SKM-1 treated with dmso at 0.1 percent for 144 hours (cell line): ENCODE measurements around the gene KANK4.

Source experiments
- DNase-seq: peaks from one replicate; lab custom pipeline; 2025; ENCODE audit not compliant: unreplicated experiment; lab: John Stamatoyannopoulos, UW

KANK4 gene

DNA sequence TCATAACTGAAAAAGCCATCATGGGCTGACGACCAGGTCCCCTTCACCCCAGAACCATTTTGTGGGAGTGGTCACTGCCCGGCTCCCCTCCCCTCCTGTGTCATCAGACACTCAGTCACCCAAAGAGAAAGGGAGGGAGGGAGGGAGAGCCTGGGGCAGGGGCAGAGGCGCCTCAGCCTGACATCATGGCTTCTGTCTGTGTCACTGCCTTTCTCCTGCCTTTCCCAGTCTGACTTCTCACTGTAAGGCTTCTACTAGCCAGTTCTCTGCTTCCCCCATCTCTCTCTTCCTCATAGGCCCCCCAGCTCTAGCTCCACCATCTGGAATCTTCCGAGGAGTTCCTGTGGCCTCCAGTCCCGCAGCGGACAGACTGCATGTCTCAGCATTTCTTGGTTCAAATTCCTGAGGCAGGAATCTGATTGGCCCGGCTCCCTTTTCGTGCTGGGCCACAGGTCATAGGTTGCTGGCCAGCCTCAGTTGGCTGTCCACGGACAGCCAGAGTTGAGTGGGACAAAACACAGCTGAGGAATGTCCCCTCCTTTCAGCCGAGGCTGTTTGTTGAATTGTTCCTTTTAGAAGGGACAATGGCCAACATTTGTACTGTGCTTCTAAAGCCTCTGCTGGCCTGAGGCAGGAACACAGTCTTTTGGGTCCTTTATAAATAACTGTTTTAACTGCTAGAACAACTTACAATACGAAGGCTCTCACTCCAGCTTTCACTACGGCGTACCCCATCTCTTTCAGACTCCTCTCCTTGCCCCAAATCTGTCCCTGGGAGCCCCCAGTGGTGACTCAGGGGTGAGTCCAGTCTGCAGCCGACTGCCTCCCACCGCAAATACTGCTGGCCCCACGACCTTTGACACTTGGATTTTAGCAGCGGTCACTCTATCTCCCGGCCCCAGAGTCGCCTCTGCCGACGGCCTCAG lies 18.7 kb upstream of the KANK4 start:
- DNase-seq: no peak

DNA sequence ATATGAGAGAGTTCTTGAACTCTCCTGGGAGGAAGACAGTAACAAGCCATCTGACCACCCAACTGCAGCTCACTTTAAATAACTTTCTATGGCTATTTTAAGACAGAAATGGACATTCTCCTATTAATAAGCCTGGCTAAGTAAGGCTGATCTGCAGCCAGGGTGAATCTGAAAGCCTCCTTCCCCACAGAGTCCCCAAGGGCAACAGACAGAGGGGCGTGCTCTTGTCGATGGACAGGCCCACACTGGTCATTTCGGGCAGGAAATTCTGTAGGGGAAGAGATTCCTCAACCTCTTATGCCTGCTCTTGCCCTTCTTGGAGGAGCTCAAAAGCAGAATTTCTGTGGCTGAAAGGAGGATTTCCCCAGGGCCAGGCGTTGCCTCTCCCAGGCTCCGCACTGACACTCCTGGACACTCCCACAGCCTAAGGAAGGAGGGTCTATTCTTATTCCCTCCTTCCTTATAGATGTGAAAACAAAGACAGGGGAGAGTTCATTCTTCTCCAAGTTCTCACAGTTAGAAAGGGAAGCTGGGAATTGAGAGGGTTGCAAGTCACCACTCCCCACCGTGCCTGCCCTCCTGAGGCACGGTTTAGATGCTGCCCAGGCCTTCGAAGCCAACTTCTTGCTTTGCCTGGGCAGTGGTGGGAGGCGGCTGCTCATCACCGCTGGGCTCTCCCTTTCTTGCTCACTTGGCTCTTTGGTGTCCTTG lies 17.9 kb upstream of the KANK4 start:
- DNase-seq: no peak

- DNase-seq: no peak
Measured at GRCh38 chr1:62336638-62336994, 17.4 kb upstream of the KANK4 start.

DNA sequence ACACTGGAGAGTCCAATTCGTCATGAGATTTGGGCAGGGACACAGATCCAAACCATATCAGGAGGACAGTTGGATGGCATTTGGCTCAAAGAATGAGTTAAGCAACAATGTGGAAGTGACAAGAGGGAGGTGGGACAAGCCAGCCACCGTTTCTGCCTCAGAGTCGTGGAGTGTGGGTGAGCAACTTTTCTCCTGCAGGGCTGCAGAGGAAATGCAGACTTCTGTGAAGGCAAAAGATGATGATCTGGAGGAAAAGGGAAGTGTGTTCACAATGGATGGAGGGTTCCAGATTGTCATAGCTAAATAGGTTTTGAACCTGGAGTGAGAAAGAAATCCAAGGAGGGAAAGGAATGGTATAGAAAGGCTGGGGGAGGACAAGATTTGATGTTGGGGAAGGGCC lies 16.4 kb upstream of the KANK4 start:
- DNase-seq: peak; percentile 58

DNA sequence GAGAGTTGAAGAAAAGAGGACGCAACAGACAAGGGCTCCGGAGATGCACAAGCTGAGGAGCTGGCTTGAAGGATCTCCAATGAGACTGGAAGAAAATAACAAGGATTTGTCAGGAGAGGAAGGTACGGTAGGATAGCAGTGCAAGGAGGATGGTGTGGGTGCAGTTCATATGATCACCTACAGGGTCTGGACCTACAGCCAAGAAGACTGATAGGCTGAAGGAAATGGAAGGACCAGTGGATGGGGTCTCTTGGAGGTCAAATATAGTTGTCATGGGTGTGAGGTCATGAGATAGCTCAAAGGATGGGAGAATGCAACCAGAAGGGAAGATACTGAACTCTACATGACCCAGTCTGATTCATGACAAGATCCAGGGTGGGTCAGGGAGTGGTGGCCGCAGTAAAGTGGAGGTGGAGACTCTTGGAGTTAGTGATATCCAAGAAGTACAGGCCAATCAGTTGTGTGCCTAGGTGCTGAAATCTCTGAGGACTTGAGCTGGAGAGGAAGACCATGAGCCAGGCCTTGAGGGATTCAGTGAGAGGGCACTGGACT lies 15.3 kb upstream of the KANK4 start:
- no peak for DNase-seq

DNA sequence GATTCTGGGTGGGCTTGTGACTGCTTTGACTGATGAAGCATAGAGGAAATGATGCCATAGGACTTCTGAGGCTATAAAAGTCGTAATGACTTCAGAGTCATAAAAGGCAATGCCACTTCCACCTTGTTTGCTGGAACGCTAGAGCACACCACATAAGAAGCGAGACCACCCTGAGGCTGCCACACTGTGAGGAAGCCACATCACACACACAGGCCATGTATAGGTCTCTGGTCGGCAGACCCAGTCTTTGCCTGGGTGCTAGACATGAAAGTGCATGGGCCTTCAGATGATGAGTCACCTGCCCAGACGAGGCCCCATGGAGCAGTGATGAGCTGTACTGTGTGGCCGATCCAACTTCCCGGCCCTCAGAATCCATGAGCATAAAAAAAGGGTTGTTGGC lies 14.2 kb upstream of the KANK4 start:
- DNase-seq: no peak

- no peak for DNase-seq
Measured at GRCh38 chr1:62327360-62328055, 8.3 kb upstream of the KANK4 start.

GRCh38 chr1:62325681-62326080 lies 6.4 kb upstream of the KANK4 start:
- no peak for DNase-seq

GRCh38 chr1:62325081-62325480 lies 5.8 kb upstream of the KANK4 start:
- no peak for DNase-seq

DNA sequence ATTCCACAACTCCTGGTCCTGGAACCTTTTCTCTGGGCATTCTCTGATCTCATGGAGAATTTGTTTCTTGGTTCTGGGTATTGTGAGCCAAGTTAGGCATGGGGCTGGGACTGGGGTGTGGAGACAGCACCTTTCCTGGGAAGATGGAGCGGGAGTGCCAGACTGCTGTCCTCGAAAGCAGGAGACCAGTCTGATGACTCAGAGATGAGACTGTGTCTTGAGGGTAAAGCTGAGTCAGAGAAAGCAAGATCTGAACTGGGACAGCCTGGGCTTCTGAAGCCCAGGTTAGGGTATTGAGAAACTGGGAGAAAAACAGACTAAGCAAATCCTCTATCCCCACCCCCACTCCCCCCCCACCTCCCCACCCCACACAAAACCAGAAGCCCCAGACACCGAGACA lies 2.2 kb upstream of the KANK4 start:
- DNase-seq: no peak

GRCh38 chr1:62318320-62318755 lies 896 bp downstream of the KANK4 start:
- DNase-seq: no peak

- DNase-seq: no peak
Measured at GRCh38 chr1:62317021-62317768, 2.0 kb downstream of the KANK4 start.

- DNase-seq: no peak
Measured at GRCh38 chr1:62316135-62316534, 3.1 kb downstream of the KANK4 start.

- no peak for DNase-seq
Measured at GRCh38 chr1:62315387-62315786, 3.8 kb downstream of the KANK4 start.

- DNase-seq: no peak
Measured at GRCh38 chr1:62314454-62315350, 4.5 kb downstream of the KANK4 start.

- no peak for DNase-seq
Measured at GRCh38 chr1:62312698-62313097, 6.5 kb downstream of the KANK4 start.

- no peak for DNase-seq
Measured at GRCh38 chr1:62311473-62311943, 7.7 kb downstream of the KANK4 start.

- DNase-seq: no peak
Measured at GRCh38 chr1:62309906-62310305, 9.3 kb downstream of the KANK4 start.

GRCh38 chr1:62308606-62309005 lies 10.6 kb downstream of the KANK4 start:
- DNase-seq: no peak
